Measurements from ENCODE around the gene LRP1B. TPM values are rescaled to one million over a fixed set of nuclear protein-coding genes. Genes with fewer than 3 reads are reported as not detected.

The LRP1B gene
- total RNA-seq, 1 donor from 2014 or later, result 0.25 TPM

- no peak for TF ChIP-seq CTCF (IDR thresholded peaks at IDR 0.05)
- Mint-ChIP-seq H3K9me3 (ENCODE audit: low read depth) (no peaks in the 10 kb centered on the region), H3K4me3 (ENCODE audit: unreplicated experiment) (no peak overlapping the region), H3K27ac (ENCODE audit: unreplicated experiment) (no peak overlapping the region), H3K36me3 (ENCODE audit: low read depth) (no peaks in the 10 kb centered on the region), H3K27me3 (ENCODE audit: low read depth) (no peaks in the 10 kb centered on the region), H3K4me1 (ENCODE audit: low read depth) (no peaks in the 10 kb centered on the region)
- DNase-seq (ENCODE audit: low spot score), result no peak
Measured at GRCh38 chr2:140905083-140905781, 1225.6 kb downstream of the LRP1B start.

- no peak overlapping the region for H3K27ac Mint-ChIP-seq (ENCODE audit: unreplicated experiment)
- no peaks in the 10 kb centered on the region for H3K9me3 Mint-ChIP-seq (ENCODE audit: low read depth)
- peaks cover 4% of the 10 kb centered on the region for H3K4me1 Mint-ChIP-seq (ENCODE audit: low read depth)
- TF ChIP-seq CTCF (IDR thresholded peaks at IDR 0.05), result no peak
- no peaks in the 10 kb centered on the region for H3K36me3 Mint-ChIP-seq (ENCODE audit: low read depth)
- H3K27me3 Mint-ChIP-seq (ENCODE audit: low read depth), result no peaks in the 10 kb centered on the region
- H3K4me3 Mint-ChIP-seq (ENCODE audit: unreplicated experiment), result no peak overlapping the region
- no peak for DNase-seq (ENCODE audit: low spot score)
Measured at GRCh38 chr2:140895378-140895777, 1235.4 kb downstream of the LRP1B start.

- DNase-seq (ENCODE audit: low spot score), result no peak
- Mint-ChIP-seq H3K27me3 (ENCODE audit: low read depth) (no peaks in the 10 kb centered on the region), H3K36me3 (ENCODE audit: low read depth) (no peaks in the 10 kb centered on the region), H3K27ac (ENCODE audit: unreplicated experiment) (no peak overlapping the region), H3K4me1 (ENCODE audit: low read depth) (no peaks in the 10 kb centered on the region), H3K9me3 (ENCODE audit: low read depth) (no peaks in the 10 kb centered on the region), H3K4me3 (ENCODE audit: unreplicated experiment) (no peak overlapping the region)
- no peak for TF ChIP-seq CTCF (IDR thresholded peaks at IDR 0.05)
Measured at GRCh38 chr2:140893685-140894084, 1237.1 kb downstream of the LRP1B start.

GRCh38 chr2:140892911-140893637, 1237.7 kb downstream of the LRP1B start:
- no peak for TF ChIP-seq CTCF (IDR thresholded peaks at IDR 0.05)
- no peaks in the 10 kb centered on the region for H3K27me3 Mint-ChIP-seq (ENCODE audit: low read depth)
- no peak for DNase-seq (ENCODE audit: low spot score)
- no peak overlapping the region for H3K27ac Mint-ChIP-seq (ENCODE audit: unreplicated experiment)
- no peaks in the 10 kb centered on the region for H3K9me3 Mint-ChIP-seq (ENCODE audit: low read depth)
- no peaks in the 10 kb centered on the region for H3K4me1 Mint-ChIP-seq (ENCODE audit: low read depth)
- H3K36me3 Mint-ChIP-seq (ENCODE audit: low read depth), result no peaks in the 10 kb centered on the region
- no peak overlapping the region for H3K4me3 Mint-ChIP-seq (ENCODE audit: unreplicated experiment)

GRCh38 chr2:140892436-140892835, 1238.4 kb downstream of the LRP1B start:
- Mint-ChIP-seq H3K36me3 (ENCODE audit: low read depth) (no peaks in the 10 kb centered on the region), H3K4me3 (ENCODE audit: unreplicated experiment) (no peak overlapping the region), H3K9me3 (ENCODE audit: low read depth) (no peaks in the 10 kb centered on the region), H3K27me3 (ENCODE audit: low read depth) (no peaks in the 10 kb centered on the region), H3K27ac (ENCODE audit: unreplicated experiment) (no peak overlapping the region), H3K4me1 (ENCODE audit: low read depth) (no peaks in the 10 kb centered on the region)
- no peak for TF ChIP-seq CTCF (IDR thresholded peaks at IDR 0.05)
- DNase-seq (ENCODE audit: low spot score), result no peak
